ENCODE results near the gene KRTAP5-11.

Gene KRTAP5-11

DNA sequence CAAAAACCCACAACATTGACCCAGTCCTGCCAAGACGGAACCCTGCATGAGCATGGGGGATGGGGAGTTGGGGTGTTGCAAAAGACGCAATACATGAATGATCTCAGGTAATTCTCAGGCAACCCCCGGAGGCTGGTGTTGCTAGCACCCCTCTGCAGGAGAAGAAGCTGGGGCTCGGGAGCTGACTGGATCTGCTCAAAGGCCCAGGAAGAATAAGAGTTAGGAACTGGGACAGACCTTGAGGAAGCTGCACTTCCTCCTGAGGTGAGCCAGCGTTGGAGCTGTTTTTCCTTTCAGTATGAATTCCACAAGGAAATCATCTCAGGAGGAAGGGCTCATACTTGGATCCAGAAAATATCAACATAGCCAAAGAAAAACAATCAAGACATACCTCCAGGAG is 34.6 kb downstream of the KRTAP5-11 start, which contains the start of gene KRTAP5-9:
Gene KRTAP5-9 (plus strand): TSS at position 301 of the 400 bp plus-strand sequence. CDS start 238 bp downstream, outside the sequence.
- H3K4me2 ChIP-seq (ENCODE audit: low read length) = no peak within 1 kb of the TSS
- H3K27ac ChIP-seq = no peak within 1 kb of the TSS
- no peak within 1 kb of the TSS for H3K4me3 ChIP-seq (ENCODE audit: low read depth, low read length)
- no peaks in the 10 kb centered on the region for H3K27me3 ChIP-seq (ENCODE audit: control insufficient read depth, insufficient read depth, low read length)
- no peaks in the 10 kb centered on the region for H3K36me3 ChIP-seq (ENCODE audit: control insufficient read depth, insufficient read depth, low read length)
- TF ChIP-seq, protein P1, sequence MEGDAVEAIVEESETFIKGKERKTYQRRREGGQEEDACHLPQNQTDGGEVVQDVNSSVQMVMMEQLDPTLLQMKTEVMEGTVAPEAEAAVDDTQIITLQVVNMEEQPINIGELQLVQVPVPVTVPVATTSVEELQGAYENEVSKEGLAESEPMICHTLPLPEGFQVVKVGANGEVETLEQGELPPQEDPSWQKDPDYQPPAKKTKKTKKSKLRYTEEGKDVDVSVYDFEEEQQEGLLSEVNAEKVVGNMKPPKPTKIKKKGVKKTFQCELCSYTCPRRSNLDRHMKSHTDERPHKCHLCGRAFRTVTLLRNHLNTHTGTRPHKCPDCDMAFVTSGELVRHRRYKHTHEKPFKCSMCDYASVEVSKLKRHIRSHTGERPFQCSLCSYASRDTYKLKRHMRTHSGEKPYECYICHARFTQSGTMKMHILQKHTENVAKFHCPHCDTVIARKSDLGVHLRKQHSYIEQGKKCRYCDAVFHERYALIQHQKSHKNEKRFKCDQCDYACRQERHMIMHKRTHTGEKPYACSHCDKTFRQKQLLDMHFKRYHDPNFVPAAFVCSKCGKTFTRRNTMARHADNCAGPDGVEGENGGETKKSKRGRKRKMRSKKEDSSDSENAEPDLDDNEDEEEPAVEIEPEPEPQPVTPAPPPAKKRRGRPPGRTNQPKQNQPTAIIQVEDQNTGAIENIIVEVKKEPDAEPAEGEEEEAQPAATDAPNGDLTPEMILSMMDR (IDR thresholded peaks at IDR 0.05) = no peak
- no peak within 1 kb of the TSS for H3K9ac ChIP-seq
- no peaks in the 10 kb centered on the region for H3K4me1 ChIP-seq
- no peaks in the 10 kb centered on the region for H3K79me2 ChIP-seq
- H2AFZ ChIP-seq = no peak within 1 kb of the TSS
- no peaks in the 10 kb centered on the region for H3K9me3 ChIP-seq (ENCODE audit: control insufficient read depth, low read length)

DNA sequence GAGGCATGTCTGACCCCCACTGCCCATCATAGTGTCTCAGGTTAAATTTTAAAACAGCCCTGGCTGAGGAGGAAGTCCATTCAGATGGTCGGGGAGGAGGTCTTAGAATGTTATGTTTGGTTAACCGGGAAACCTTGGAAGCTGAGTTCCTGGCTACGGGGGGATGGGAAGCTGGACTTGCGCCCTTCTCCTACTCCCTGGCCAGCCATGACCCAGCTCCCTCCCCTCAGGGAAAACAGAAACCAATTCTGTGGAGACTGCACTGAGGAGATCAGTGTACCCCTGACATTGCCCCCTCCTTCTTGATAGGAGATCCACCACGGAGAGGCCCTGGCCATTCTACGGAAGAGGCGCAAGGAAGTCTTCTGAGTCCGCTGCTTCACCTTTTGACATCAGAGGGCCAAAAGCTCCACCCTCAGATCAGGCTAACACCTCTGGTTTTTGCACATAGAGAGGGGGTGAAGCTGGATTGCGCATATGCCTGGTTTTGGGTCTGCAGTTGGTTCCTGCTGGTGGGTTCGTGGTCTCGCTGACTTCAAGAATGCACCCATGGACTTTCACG is 37.2 kb downstream of the KRTAP5-11 start:
- Histone ChIP-seq H3K4me1 (no peaks in the 10 kb centered on the region), H3K9ac (no peak overlapping the region), H3K27ac (no peak overlapping the region), H3K36me3 (ENCODE audit: control insufficient read depth, insufficient read depth, low read length) (no peaks in the 10 kb centered on the region), H3K79me2 (no peaks in the 10 kb centered on the region), H3K9me3 (ENCODE audit: control insufficient read depth, low read length) (no peaks in the 10 kb centered on the region), H2AFZ (no peak overlapping the region), H3K4me3 (ENCODE audit: low read depth, low read length) (no peak overlapping the region), H3K4me2 (ENCODE audit: low read length) (no peak overlapping the region), H3K27me3 (ENCODE audit: control insufficient read depth, insufficient read depth, low read length) (no peaks in the 10 kb centered on the region)
- TF ChIP-seq, protein P1 (IDR thresholded peaks at IDR 0.05) = no peak

DNA sequence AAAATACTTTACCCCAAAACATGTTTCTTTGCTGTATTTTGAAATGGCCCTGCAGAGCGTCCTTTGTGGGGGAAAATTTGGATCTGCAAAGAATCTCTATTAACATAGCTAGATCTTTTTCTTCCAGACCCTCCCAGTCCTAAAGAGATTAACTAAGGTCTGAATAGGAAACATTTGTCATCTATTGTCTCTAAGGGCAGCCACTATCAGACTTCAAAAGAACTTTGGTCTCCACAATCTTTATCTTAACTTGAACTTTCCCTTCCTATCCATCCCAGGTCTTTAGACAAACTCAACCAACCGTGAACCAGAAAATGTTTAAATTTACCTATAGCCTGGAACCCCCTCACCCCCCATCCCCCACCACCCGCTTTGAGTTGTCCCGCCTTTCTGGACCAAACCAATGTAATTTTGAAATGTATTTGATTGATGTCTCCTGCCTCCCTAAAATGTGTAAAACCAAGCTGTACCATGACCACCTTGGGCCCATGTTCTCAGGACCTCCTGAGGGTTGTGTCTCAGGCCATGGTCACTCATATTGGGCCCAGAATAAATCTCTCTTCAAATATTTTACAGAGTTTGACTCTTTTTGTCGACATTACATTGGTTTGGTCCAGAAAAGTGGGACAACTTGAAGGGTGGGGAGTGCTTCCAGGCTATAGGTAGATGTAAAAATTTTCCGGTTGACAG is 38.0 kb downstream of the KRTAP5-11 start:
- Histone ChIP-seq H3K36me3 (ENCODE audit: control insufficient read depth, insufficient read depth, low read length) (no peaks in the 10 kb centered on the region), H2AFZ (no peak overlapping the region), H3K4me2 (ENCODE audit: low read length) (no peak overlapping the region), H3K9ac (no peak overlapping the region), H3K27ac (no peak overlapping the region), H3K4me1 (no peaks in the 10 kb centered on the region), H3K79me2 (no peaks in the 10 kb centered on the region), H3K27me3 (ENCODE audit: control insufficient read depth, insufficient read depth, low read length) (no peaks in the 10 kb centered on the region), H3K4me3 (ENCODE audit: low read depth, low read length) (no peak overlapping the region), H3K9me3 (ENCODE audit: control insufficient read depth, low read length) (no peaks in the 10 kb centered on the region)
- TF ChIP-seq, protein P1 (IDR thresholded peaks at IDR 0.05) = no peak

DNA sequence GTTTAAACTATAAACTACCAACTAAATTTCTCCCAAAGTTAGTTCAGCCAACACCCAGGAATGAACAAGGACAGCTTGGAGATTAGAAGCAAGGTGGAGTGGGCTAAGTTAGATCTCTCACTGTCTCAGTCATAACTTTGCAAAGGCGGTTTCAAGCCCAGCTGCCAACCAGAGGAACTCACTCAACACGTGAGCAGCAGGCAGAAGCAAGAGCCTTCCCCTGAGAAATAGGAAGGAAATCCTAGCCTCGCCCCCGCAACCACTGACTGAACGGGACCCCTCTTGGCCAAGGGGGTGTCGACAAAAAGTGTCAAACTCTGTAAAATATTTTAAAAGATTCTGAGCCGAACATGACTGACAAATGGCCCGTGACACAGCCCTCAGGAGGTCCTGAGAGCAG is 38.8 kb downstream of the KRTAP5-11 start:
- Histone ChIP-seq H3K4me1 (no peaks in the 10 kb centered on the region), H3K4me3 (ENCODE audit: low read depth, low read length) (no peak overlapping the region), H3K27me3 (ENCODE audit: control insufficient read depth, insufficient read depth, low read length) (no peaks in the 10 kb centered on the region), H3K36me3 (ENCODE audit: control insufficient read depth, insufficient read depth, low read length) (no peaks in the 10 kb centered on the region), H3K27ac (no peak overlapping the region), H2AFZ (no peak overlapping the region), H3K9me3 (ENCODE audit: control insufficient read depth, low read length) (no peaks in the 10 kb centered on the region), H3K4me2 (ENCODE audit: low read length) (no peak overlapping the region), H3K79me2 (no peaks in the 10 kb centered on the region), H3K9ac (no peak overlapping the region)
- TF ChIP-seq, protein P1 (IDR thresholded peaks at IDR 0.05) = no peak

Data from parathyroid adenoma (tissue), 2 donors.